ENCODE results near the gene CTU2.
A peak's percentile ranks its signal among the peaks of the same experiment; 100 is the strongest.

GRCh38 chr16:88754912-88755744 lies 48.8 kb downstream of the CTU2 start:
- TF ChIP-seq CTCF (IDR thresholded peaks at IDR 0.05; ENCODE audit: poor library complexity) (peak; percentile 48), EZH2phosphoT487 (IDR thresholded peaks at IDR 0.05; ENCODE audit: low read depth, severe bottlenecking, unreplicated experiment) (no peak)

Measured in hepatocyte (in vitro differentiated cells).